Measurements from ENCODE around the gene CCDC106. TPM values are rescaled to one million over a fixed set of nuclear protein-coding genes. Genes with fewer than 3 reads are reported as not detected.

Gene CCDC106
- total and polyA plus RNA-seq, 2 of the 4 experiments (the other 2 are of a cell fraction), result 2.3 to 13.6 TPM

GRCh38 chr19:55690769-55691545 lies 42.9 kb downstream of the CCDC106 start:
- Histone ChIP-seq H4K91ac (ENCODE audit: insufficient read depth, low read depth, low read length) (no peak overlapping the region), H3K27me3 (ENCODE audit: control insufficient read depth, insufficient read depth, low read length) (no peaks in the 10 kb centered on the region), H2AFZ (replicated peaks; ENCODE audit: low read length, poor library complexity) (no peak overlapping the region), H2BK15ac (ENCODE audit: low read depth, low read length) (no peak overlapping the region), H3K56ac (ENCODE audit: extremely low read depth, insufficient read depth, low read length) (no peak overlapping the region), H3K36me3 (ENCODE audit: control insufficient read depth, insufficient read depth, low read length) (peaks cover 69% of the 10 kb centered on the region), H3K14ac (replicated peaks; ENCODE audit: low read depth, low read length) (no peak overlapping the region), H4K5ac (ENCODE audit: low read depth, low read length) (no peak overlapping the region), H3K9me3 (ENCODE audit: control insufficient read depth, insufficient read depth, low read length) (no peaks in the 10 kb centered on the region), H3K27ac (ENCODE audit: insufficient read depth, low read length) (no peak overlapping the region), H3K4me3 (ENCODE audit: insufficient read depth, low read depth, low read length) (no peak overlapping the region), H3K18ac (ENCODE audit: low read depth, low read length) (no peak overlapping the region), H2BK5ac (ENCODE audit: low read depth, low read length, poor library complexity, severe bottlenecking) (no peak overlapping the region), H3K4me1 (ENCODE audit: control insufficient read depth, insufficient read depth, low read length) (no peaks in the 10 kb centered on the region), H3K9ac (ENCODE audit: low read depth, low read length) (no peak overlapping the region), H4K20me1 (ENCODE audit: insufficient read depth, low read length) (peaks cover 25% of the 10 kb centered on the region), H3K23ac (ENCODE audit: low read depth, low read length) (no peak overlapping the region), H4K8ac (ENCODE audit: low read depth in 2 of 2, low read length in 2 of 2) (no peak overlapping the region), H3K9me1 (ENCODE audit: insufficient read depth, low read length) (no peaks in the 10 kb centered on the region), H2AK5ac (ENCODE audit: low read depth, low read length) (no peak overlapping the region), H3K4me2 (ENCODE audit: low read depth, low read length) (no peak overlapping the region), H2BK120ac (ENCODE audit: low read depth, low read length) (no peak overlapping the region), H3K4ac (ENCODE audit: low read depth, low read length) (no peak overlapping the region), H2BK20ac (ENCODE audit: low read depth, low read length) (no peak overlapping the region), H2AK9ac (replicated peaks; ENCODE audit: low read depth, low read length, poor library complexity) (no peak overlapping the region), H3K79me1 (ENCODE audit: low read depth in 1 of 2, low read length in 2 of 2) (peaks cover 6 to 21% of the 10 kb centered on the region in 2 experiments; a peak in 3 of 4 replicates)
- dilution Hi-C loops (cut with HindIII; ENCODE audit: low sequenced_read_pairs, unreplicated experiment) (no loop called here), intact Hi-C loops (cut with micrococcal nuclease) (no loop called here), in situ Hi-C loops (cut with MboI; ENCODE audit: low sequenced_read_pairs) (loop anchor here (25.0 kb wide), 1 partner anchor 446 kb away; the partner anchor contains the start of gene ZNF444)
- no peak for TF ChIP-seq BHLHE40 (IDR thresholded peaks at IDR 0.05; ENCODE audit: low read depth, low read length)
- TF ChIP-seq MAFK (IDR thresholded peaks at IDR 0.05; ENCODE audit: low read depth, low read length), result no peak
- no peak for TF ChIP-seq USF2 (IDR thresholded peaks at IDR 0.05; ENCODE audit: low read depth, low read length)
- TF ChIP-seq ELK1 (IDR thresholded peaks at IDR 0.05; ENCODE audit: borderline replicate concordance, low read depth, low read length), result no peak
- no peak for TF ChIP-seq RAD21 (IDR thresholded peaks at IDR 0.05; ENCODE audit: low read length)
- TF ChIP-seq RFX5 (IDR thresholded peaks at IDR 0.05; ENCODE audit: low read depth, low read length), result no peak
- no peak for TF ChIP-seq NFE2L2 (IDR thresholded peaks at IDR 0.05; ENCODE audit: low read depth, low read length)
- TF ChIP-seq CTCF (conservative IDR thresholded peaks at IDR 0.05; ENCODE audit: low read depth, low read length), result no peak
- TF ChIP-seq MAZ (IDR thresholded peaks at IDR 0.05; ENCODE audit: borderline replicate concordance, low read depth, low read length), result no peak
- no peak for TF ChIP-seq CHD1 (IDR thresholded peaks at IDR 0.05; ENCODE audit: low read depth, low read length)
- no peak for TF ChIP-seq RCOR1 (IDR thresholded peaks at IDR 0.05; ENCODE audit: insufficient replicate concordance, low read length)
- no peak for TF ChIP-seq FOS (IDR thresholded peaks at IDR 0.05; ENCODE audit: low read depth, low read length)
- TF ChIP-seq MXI1 (IDR thresholded peaks at IDR 0.05; ENCODE audit: borderline replicate concordance, low read depth, low read length), result no peak
- no peak for TF ChIP-seq SMC3 (IDR thresholded peaks at IDR 0.05; ENCODE audit: low read depth, low read length)
- no peak for TF ChIP-seq POLR2A (IDR thresholded peaks at IDR 0.05; ENCODE audit: low read depth, low read length)
- no TSS peak for BruUV-seq (replicated peaks)
- ChIA-PET CTCF (no interaction called here), POLR2A (ENCODE audit: unreplicated experiment) (no interaction called here)
- ATAC-seq (ENCODE audit: low read depth), result no peak
- no peak for DNase-seq
- WGBS, 2 experiments (ENCODE audit: extremely low coverage in 2 of 2, insufficient read length in 1 of 2), result 100% methylated on average over 10 of the region's 31 CpGs; no CpG with 5 or more reads in 1 of the 2 experiments

Measured in IMR-90 (cell line).